GM23338 (cell line): ENCODE data around the gene CCR7. TPM values are rescaled to one million over a fixed set of nuclear protein-coding genes. Genes with fewer than 3 reads are reported as not detected.

Experiments used
- ATAC-seq: fragments of 200-7000 bp; cut with Tn5 transposase; 3 replicates; pipeline ENCODE4 v1.9.1; 2020
- DNase-seq: peaks from one replicate; pipeline ENCODE4 v3.0.0-alpha.2; 2015; ENCODE audit warnings: low spot score
- H2AFZ ChIP-seq: fragments of 200-600 bp; sonication (generic); 2 replicates; pipeline ENCODE4 v1.8.0; 2016; ENCODE audit warnings: antibody characterized with exemption, mild to moderate bottlenecking, moderate library complexity
- H3F3A ChIP-seq: fragments of 200-600 bp; sonication (generic); replicated peaks from 2 replicates; pipeline ENCODE4 v1.8.0; 2017; ENCODE audit warnings: antibody characterized with exemption, mixed run types, low read depth
- H3K27ac ChIP-seq: fragments of 200-600 bp; sonication (generic); 2 replicates; pipeline ENCODE4 v1.6.1; 2016; ENCODE audit warnings: low read depth
- H3K27me3 ChIP-seq: fragments of 200-600 bp; sonication (generic); 2 replicates; pipeline ENCODE4 v1.8.0; 2016; ENCODE audit warnings: mild to moderate bottlenecking, mixed run types, moderate library complexity; ENCODE audit not compliant: insufficient read depth
- H3K36me3 ChIP-seq: fragments of 200-600 bp; sonication (generic); 2 replicates; pipeline ENCODE4 v1.8.0; 2016; ENCODE audit warnings: mild to moderate bottlenecking; ENCODE audit not compliant: insufficient read depth
- H3K4me1 ChIP-seq: fragments of 200-600 bp; sonication (generic); 2 replicates; pipeline ENCODE4 v1.8.0; 2016; ENCODE audit warnings: mild to moderate bottlenecking, moderate library complexity; ENCODE audit not compliant: insufficient read depth
- H3K4me2 ChIP-seq: fragments of 200-600 bp; sonication (generic); 2 replicates; pipeline ENCODE4 v1.7.1; 2017; ENCODE audit warnings: mixed run types
- H3K4me3 ChIP-seq: fragments of 200-600 bp; sonication (generic); 2 replicates; pipeline ENCODE4 v1.6.1; 2016; ENCODE audit warnings: mixed run types
- H3K79me2 ChIP-seq: fragments of 200-600 bp; sonication (generic); replicated peaks from 2 replicates; pipeline ENCODE4 v1.8.0; 2017; ENCODE audit warnings: mild to moderate bottlenecking; ENCODE audit not compliant: insufficient read depth
- H3K9me2 ChIP-seq: fragments of 200-600 bp; sonication (generic); 2 replicates; pipeline ENCODE4 v1.8.0; 2017; ENCODE audit not compliant: insufficient read depth
- H4K20me1 ChIP-seq: fragments of 200-600 bp; sonication (generic); replicated peaks from 2 replicates; pipeline ENCODE4 v1.8.0; 2017; ENCODE audit warnings: mild to moderate bottlenecking; ENCODE audit not compliant: insufficient read depth
- H3K27ac Mint-ChIP-seq: 2 replicates; pipeline ENCODE4 v1.8.0; 2020; ENCODE audit warnings: inconsistent platforms, mild to moderate bottlenecking, moderate library complexity, mixed read lengths
- H3K27me3 Mint-ChIP-seq: 3 replicates; pipeline ENCODE4 v1.8.0; 2022; ENCODE audit warnings: low read depth, mild to moderate bottlenecking, moderate library complexity, mixed read lengths, inconsistent platforms; ENCODE audit not compliant: insufficient read depth, poor library complexity
- H3K36me3 Mint-ChIP-seq: 3 replicates; pipeline ENCODE4 v1.8.0; 2021; ENCODE audit warnings: low read depth, mild to moderate bottlenecking, inconsistent platforms, moderate library complexity, mixed read lengths
- H3K4me1 Mint-ChIP-seq: 3 replicates; pipeline ENCODE4 v1.8.0; 2020; ENCODE audit warnings: mild to moderate bottlenecking, inconsistent platforms, mixed read lengths
- H3K4me3 Mint-ChIP-seq: 3 replicates; pipeline ENCODE4 v1.8.0; 2021; ENCODE audit warnings: moderate library complexity, mild to moderate bottlenecking, inconsistent platforms, mixed read lengths
- H3K9me3 Mint-ChIP-seq: 3 replicates; pipeline ENCODE4 v1.8.0; 2020; ENCODE audit warnings: moderate library complexity, mild to moderate bottlenecking, inconsistent platforms, mixed read lengths
- EZH2 ChIP-seq: fragments of 200-600 bp; sonication (generic); IDR thresholded peaks from one replicate; pipeline ENCODE4 v1.8.0; 2017; ENCODE audit warnings: antibody characterized with exemption, mild to moderate bottlenecking, low read depth; ENCODE audit not compliant: unreplicated experiment
- NANOG ChIP-seq: IDR thresholded peaks from 2 replicates; pipeline ENCODE4 v1.6.1; 2016; ENCODE audit warnings: antibody characterized with exemption, borderline replicate concordance
- POLR2AphosphoS5 ChIP-seq: IDR thresholded peaks from 2 replicates; pipeline ENCODE4 v1.6.1; 2016; ENCODE audit warnings: antibody characterized with exemption, low read depth
- STAT1 ChIP-seq: IDR thresholded peaks from one replicate; pipeline ENCODE4 v1.6.1; 2016; ENCODE audit warnings: antibody characterized with exemption; ENCODE audit not compliant: unreplicated experiment
- ZNF331 ChIP-seq: fragments of 250-450 bp; sonication (Bioruptor Pico); IDR thresholded peaks from 2 replicates; pipeline ENCODE4 v1.5.0; 2020; ENCODE audit warnings: low read depth, mild to moderate bottlenecking, moderate library complexity
- polyA plus RNA-seq: library from polyadenylated mRNA; unstranded; fragments of >200 nt; fragmentation: Nextera tagmentation; extraction: Ambion mirVana; gene quantifications from 2 replicates; pipeline ENCODE4 v1.2.1, GENCODE V29; 2016
- total RNA-seq: library from RNA; depleted of rRNA; stranded (reverse); fragments of >200 nt; shearing (Covaris generic); gene quantifications from 2 replicates; pipeline ENCODE4 v1.2.3, GENCODE V29; 2014
- TF ChIP-seq, protein P1 (sequence below): fragments of 250-450 bp; sonication (Bioruptor Pico); IDR thresholded peaks from 2 replicates; pipeline ENCODE4 v1.5.0; 2020; ENCODE audit warnings: mild to moderate bottlenecking, moderate library complexity
- TF ChIP-seq, protein P2 (sequence below): IDR thresholded peaks from 2 replicates; pipeline ENCODE4 v1.6.1; 2016; ENCODE audit warnings: antibody characterized with exemption
- TF ChIP-seq, protein P3 (sequence below): IDR thresholded peaks from one replicate; pipeline ENCODE4 v1.6.1; 2018; ENCODE audit warnings: antibody characterized with exemption; ENCODE audit not compliant: unreplicated experiment

The CCR7 gene
- total and polyA plus RNA-seq, 2 experiments from 2014 or later = 0.37 to 0.59 TPM

DNA sequence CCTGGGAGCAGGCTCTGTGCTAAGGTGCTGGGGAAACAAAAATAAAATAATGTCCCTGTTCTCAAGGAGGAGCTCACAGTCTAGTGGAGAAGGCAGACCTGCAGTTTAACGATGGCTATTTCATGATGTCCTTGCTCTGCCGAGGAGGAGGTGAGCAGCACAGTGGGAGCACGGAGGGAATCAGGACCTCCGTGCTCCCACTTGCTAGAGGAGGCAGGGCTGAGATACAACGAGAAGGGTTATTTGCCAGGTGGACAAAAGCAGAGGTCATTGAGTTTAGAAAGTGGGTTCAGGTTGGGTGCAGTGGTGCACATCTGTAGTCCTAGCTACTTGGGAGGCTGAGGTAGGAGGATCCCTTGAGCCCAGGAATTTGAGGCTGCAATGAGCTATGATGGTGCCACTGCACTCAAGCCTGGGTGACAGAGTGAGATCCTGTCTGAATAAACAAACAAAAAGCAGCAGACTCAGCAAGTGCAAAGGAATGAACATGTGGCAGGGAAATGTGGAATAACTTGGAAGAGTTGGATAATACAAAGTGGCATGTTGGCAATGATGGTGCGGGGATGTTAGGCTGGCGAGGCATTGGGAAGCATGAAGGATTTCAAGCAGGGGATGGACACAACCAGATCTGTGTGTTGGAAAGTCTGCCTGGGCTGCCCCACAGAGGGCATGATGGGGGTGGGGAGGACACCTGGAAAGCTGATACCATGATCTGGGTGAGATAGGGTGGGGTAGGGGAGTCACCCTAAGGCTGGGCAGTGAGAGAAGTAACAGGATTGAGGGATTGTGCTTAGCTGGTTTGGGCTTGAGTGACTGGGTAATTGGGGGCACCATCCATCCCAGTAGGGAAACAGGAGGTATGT lies 51.0 kb downstream of the CCR7 start (continued):
- TF ChIP-seq, protein P1, sequence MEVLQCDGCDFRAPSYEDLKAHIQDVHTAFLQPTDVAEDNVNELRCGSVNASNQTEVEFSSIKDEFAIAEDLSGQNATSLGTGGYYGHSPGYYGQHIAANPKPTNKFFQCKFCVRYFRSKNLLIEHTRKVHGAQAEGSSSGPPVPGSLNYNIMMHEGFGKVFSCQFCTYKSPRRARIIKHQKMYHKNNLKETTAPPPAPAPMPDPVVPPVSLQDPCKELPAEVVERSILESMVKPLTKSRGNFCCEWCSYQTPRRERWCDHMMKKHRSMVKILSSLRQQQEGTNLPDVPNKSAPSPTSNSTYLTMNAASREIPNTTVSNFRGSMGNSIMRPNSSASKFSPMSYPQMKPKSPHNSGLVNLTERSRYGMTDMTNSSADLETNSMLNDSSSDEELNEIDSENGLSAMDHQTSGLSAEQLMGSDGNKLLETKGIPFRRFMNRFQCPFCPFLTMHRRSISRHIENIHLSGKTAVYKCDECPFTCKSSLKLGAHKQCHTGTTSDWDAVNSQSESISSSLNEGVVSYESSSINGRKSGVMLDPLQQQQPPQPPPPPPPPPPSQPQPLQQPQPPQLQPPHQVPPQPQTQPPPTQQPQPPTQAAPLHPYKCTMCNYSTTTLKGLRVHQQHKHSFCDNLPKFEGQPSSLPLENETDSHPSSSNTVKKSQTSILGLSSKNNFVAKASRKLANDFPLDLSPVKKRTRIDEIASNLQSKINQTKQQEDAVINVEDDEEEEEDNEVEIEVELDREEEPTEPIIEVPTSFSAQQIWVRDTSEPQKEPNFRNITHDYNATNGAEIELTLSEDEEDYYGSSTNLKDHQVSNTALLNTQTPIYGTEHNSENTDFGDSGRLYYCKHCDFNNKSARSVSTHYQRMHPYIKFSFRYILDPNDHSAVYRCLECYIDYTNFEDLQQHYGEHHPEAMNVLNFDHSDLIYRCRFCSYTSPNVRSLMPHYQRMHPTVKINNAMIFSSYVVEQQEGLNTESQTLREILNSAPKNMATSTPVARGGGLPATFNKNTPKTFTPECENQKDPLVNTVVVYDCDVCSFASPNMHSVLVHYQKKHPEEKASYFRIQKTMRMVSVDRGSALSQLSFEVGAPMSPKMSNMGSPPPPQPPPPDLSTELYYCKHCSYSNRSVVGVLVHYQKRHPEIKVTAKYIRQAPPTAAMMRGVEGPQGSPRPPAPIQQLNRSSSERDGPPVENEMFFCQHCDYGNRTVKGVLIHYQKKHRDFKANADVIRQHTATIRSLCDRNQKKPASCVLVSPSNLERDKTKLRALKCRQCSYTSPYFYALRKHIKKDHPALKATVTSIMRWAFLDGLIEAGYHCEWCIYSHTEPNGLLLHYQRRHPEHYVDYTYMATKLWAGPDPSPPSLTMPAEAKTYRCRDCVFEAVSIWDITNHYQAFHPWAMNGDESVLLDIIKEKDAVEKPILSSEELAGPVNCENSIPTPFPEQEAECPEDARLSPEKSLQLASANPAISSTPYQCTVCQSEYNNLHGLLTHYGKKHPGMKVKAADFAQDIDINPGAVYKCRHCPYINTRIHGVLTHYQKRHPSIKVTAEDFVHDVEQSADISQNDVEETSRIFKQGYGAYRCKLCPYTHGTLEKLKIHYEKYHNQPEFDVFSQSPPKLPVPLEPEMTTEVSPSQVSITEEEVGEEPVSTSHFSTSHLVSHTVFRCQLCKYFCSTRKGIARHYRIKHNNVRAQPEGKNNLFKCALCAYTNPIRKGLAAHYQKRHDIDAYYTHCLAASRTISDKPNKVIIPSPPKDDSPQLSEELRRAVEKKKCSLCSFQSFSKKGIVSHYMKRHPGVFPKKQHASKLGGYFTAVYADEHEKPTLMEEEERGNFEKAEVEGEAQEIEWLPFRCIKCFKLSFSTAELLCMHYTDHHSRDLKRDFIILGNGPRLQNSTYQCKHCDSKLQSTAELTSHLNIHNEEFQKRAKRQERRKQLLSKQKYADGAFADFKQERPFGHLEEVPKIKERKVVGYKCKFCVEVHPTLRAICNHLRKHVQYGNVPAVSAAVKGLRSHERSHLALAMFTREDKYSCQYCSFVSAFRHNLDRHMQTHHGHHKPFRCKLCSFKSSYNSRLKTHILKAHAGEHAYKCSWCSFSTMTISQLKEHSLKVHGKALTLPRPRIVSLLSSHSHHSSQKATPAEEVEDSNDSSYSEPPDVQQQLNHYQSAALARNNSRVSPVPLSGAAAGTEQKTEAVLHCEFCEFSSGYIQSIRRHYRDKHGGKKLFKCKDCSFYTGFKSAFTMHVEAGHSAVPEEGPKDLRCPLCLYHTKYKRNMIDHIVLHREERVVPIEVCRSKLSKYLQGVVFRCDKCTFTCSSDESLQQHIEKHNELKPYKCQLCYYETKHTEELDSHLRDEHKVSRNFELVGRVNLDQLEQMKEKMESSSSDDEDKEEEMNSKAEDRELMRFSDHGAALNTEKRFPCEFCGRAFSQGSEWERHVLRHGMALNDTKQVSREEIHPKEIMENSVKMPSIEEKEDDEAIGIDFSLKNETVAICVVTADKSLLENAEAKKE (CRISPR knock-in tag) = no peak
- TF ChIP-seq STAT1 (no peak), NANOG (no peak)

DNA sequence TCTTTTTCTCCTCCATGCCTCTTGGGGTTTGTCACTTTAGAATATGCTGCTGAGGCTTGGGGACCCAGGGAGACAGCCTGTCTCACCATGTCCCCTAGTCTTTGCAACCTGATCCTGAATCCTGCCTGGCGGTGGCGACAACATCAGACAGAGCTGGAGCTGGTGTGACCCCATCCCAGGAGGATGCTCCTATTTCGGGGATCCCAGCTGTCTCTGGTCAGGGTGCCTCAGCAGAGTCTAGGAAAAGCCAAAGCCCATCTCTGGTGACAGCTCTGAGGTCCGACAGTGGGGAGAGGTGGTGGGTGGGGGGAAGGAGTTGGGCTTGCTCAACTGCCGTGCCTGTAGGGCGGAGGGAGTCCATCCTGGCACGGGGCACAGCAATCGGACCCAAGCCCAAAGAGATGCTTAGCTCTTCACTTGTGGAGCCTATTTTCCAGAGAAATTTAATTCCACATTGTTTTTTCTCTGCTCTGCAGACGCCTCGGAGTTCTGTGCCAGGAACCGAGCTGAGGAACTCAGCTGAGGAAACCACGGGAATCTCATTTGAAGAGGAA lies 53.5 kb downstream of the CCR7 start:
- Histone ChIP-seq H2AFZ (no peak overlapping the region), H3K36me3 (no peaks in the 10 kb centered on the region), H3F3A (no peaks in the 10 kb centered on the region), H3K4me2 (no peak overlapping the region), H3K9me2 (no peaks in the 10 kb centered on the region), H4K20me1 (no peaks in the 10 kb centered on the region), H3K79me2 (no peaks in the 10 kb centered on the region), H3K4me1 (peaks cover 5% of the 10 kb centered on the region; the same call in 1 of the 2 replicates), H3K27me3 (no peaks in the 10 kb centered on the region), H3K27ac (no peak overlapping the region), H3K4me3 (no peak overlapping the region)
- Mint-ChIP-seq H3K4me1 (peaks cover 17% of the 10 kb centered on the region), H3K9me3 (no peaks in the 10 kb centered on the region), H3K4me3 (no peak overlapping the region), H3K36me3 (no peaks in the 10 kb centered on the region), H3K27me3 (peaks cover 6% of the 10 kb centered on the region), H3K27ac (no peak overlapping the region)
- DNase-seq (no peak), ATAC-seq (no peak)
- TF ChIP-seq ZNF331 (CRISPR knock-in tag) (no peak), POLR2AphosphoS5 (no peak), EZH2 (no peak)
- TF ChIP-seq, protein P2, sequence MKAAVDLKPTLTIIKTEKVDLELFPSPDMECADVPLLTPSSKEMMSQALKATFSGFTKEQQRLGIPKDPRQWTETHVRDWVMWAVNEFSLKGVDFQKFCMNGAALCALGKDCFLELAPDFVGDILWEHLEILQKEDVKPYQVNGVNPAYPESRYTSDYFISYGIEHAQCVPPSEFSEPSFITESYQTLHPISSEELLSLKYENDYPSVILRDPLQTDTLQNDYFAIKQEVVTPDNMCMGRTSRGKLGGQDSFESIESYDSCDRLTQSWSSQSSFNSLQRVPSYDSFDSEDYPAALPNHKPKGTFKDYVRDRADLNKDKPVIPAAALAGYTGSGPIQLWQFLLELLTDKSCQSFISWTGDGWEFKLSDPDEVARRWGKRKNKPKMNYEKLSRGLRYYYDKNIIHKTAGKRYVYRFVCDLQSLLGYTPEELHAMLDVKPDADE = no peak
- TF ChIP-seq, protein P3, sequence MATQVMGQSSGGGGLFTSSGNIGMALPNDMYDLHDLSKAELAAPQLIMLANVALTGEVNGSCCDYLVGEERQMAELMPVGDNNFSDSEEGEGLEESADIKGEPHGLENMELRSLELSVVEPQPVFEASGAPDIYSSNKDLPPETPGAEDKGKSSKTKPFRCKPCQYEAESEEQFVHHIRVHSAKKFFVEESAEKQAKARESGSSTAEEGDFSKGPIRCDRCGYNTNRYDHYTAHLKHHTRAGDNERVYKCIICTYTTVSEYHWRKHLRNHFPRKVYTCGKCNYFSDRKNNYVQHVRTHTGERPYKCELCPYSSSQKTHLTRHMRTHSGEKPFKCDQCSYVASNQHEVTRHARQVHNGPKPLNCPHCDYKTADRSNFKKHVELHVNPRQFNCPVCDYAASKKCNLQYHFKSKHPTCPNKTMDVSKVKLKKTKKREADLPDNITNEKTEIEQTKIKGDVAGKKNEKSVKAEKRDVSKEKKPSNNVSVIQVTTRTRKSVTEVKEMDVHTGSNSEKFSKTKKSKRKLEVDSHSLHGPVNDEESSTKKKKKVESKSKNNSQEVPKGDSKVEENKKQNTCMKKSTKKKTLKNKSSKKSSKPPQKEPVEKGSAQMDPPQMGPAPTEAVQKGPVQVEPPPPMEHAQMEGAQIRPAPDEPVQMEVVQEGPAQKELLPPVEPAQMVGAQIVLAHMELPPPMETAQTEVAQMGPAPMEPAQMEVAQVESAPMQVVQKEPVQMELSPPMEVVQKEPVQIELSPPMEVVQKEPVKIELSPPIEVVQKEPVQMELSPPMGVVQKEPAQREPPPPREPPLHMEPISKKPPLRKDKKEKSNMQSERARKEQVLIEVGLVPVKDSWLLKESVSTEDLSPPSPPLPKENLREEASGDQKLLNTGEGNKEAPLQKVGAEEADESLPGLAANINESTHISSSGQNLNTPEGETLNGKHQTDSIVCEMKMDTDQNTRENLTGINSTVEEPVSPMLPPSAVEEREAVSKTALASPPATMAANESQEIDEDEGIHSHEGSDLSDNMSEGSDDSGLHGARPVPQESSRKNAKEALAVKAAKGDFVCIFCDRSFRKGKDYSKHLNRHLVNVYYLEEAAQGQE = no peak
